Peyer's patch (tissue), 4 donors: ENCODE data around the gene OR51D1.

Experiments used
- POLR2A ChIP-seq, 2 donors: fragments of 450-650 bp; IDR thresholded peaks; one replicate each; pipeline ENCODE4 v1.5.1; 2017; ENCODE audit warnings: antibody characterized with exemption in 2 of 2, mild to moderate bottlenecking in 2 of 2, moderate library complexity in 2 of 2
- TF ChIP-seq, protein P1 (sequence below), 6 experiments: fragments of 450-650 bp in 4 of 6; fragments of 200-600 bp in 2 of 6; sonication (generic) in 1 of 6; IDR thresholded peaks; one replicate each; pipeline ENCODE4 v1.5.1; 2017 to 2019; ENCODE audit warnings: antibody characterized with exemption in 6 of 6, mild to moderate bottlenecking in 3 of 6, moderate library complexity in 1 of 6

DNA sequence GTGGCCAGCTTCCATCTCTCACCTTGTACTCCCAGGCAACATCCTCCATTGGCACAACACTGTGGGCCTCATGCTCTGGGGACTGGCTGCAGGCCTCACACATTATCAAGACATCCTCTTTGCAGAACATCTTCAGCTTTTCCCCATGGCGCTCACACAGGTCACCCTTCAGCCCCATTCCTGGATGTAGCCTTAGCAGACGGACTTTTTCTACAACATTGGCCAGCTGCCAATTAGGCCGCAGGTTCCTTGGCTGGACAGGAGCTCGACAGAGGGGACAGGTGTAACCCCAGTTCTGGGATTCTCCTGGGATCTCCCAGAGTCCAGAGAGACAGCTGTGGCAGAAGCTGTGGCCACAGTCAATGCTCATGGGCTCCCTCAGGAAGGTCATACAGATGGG is 32.2 kb upstream of the OR51D1 start:
- TF ChIP-seq, protein P1, sequence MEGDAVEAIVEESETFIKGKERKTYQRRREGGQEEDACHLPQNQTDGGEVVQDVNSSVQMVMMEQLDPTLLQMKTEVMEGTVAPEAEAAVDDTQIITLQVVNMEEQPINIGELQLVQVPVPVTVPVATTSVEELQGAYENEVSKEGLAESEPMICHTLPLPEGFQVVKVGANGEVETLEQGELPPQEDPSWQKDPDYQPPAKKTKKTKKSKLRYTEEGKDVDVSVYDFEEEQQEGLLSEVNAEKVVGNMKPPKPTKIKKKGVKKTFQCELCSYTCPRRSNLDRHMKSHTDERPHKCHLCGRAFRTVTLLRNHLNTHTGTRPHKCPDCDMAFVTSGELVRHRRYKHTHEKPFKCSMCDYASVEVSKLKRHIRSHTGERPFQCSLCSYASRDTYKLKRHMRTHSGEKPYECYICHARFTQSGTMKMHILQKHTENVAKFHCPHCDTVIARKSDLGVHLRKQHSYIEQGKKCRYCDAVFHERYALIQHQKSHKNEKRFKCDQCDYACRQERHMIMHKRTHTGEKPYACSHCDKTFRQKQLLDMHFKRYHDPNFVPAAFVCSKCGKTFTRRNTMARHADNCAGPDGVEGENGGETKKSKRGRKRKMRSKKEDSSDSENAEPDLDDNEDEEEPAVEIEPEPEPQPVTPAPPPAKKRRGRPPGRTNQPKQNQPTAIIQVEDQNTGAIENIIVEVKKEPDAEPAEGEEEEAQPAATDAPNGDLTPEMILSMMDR (IDR thresholded peaks at IDR 0.05) = no peak
- no peak for TF ChIP-seq POLR2A (IDR thresholded peaks at IDR 0.05)
